Measurements from ENCODE around the gene NFIB.

The NFIB gene

DNA sequence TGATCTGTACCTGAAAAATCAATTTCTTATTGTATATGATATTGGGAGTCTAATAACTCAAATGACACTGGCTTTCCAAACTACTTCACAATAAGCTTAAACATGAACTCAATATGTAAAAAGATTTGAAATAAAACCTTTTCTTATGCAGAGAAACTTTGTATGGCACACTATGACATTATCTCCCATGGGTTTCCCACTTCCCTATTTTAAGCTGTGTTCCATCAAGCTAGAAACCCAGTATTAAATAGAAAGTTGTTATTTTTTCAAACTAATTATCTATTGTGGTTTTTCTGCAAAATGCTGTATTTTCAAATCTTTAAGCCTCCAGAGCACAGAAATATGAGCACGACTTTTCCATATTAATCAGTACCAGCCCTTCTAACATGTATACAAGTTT is 174.7 kb downstream of the NFIB start:
- no peak for DNase-seq

GRCh38 chr9:14136646-14137370 is 177.1 kb downstream of the NFIB start:
- no peak for DNase-seq

GRCh38 chr9:14136047-14136635 is 177.8 kb downstream of the NFIB start:
- no peak for DNase-seq

DNA sequence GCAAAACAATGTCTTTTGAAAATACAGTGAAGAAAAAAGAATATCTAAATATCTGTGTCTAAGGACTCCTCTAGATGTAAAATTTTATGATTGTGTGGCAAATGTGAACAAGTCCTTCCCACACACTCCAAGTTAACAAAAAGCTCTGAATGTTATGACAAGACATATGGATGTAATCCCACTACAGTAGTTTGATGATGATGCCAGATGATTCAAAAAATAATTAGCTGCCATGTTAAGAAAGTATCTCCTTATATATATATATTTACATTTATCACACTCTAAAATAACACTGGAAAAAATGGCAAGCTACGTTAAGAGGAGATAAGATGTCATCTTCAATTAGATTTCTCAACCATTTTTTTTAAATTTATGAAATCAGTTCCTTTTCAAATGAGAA is 178.5 kb downstream of the NFIB start:
- no peak for DNase-seq

DNA sequence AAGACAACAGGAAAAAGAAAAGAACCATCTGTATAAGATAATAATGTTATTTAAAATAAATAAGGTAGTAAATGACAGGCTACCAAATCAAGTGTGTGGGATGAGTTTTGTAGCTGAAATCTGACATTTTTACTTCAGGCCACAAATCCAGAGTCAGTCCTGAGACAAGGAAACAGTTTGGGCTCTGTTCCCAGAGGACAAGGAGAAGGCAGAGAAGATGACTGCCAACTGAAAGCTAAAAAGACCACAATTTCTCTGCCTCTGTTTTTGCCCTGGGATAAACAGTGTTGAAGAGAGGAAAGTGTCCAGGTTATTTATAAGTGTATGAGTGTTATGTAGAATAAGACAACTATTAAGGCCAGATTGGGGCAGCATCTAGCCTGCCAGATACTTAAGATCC is 180.5 kb downstream of the NFIB start:
- no peak for DNase-seq

GRCh38 chr9:14132775-14133174 is 181.2 kb downstream of the NFIB start:
- no peak for DNase-seq

DNA sequence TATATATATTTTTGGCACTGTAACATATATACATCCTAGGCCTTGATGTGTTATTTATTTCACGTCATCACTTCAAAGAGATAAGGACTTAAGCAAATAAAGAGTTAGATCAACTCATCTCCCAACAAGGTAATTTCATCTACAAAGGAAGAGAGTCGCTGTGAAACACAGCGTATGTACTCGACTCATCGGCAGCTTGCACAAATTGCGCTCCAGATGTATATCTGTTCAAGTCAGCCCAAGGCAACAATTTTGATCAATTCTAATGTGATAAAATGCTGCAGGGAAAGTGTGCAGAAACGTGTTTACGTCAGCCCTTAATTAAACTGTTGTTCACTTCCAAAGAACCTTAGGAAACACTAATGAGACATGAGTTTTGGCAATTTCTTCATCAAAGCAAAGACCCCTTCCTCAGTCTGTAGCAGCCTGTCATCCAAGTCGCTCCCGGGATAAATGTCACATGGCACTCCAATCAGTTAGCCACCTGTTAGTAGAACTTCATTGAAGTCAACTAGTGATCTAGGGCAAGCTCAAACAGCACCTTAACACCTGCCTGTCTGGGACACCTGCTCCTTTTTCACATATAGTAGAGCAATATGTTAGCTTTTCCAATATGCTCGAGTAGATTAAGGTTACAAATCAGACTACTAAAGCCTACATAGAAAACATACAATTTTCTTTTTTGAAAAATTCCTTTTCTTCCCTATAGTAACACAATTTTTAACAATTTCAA is 182.4 kb downstream of the NFIB start:
- no peak for DNase-seq

DNA sequence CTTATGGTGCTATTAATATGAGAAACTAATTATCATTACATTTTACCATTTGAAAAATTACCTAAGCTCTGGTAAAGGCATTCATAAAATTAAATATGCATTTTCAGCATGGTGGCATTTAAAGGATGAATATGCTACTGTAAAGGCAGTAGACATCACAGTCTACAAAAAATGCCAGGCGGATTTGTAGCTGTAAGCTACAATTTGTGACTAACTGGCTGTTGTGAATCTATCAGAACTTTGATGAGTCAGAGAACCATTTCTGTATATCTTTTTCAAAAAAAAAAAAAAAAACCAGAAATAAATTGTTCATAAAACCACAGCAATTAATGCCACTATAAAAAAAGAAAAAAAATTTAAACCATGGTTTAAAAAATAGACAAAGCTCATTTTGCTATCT is 186.3 kb downstream of the NFIB start:
- no peak for DNase-seq

DNA sequence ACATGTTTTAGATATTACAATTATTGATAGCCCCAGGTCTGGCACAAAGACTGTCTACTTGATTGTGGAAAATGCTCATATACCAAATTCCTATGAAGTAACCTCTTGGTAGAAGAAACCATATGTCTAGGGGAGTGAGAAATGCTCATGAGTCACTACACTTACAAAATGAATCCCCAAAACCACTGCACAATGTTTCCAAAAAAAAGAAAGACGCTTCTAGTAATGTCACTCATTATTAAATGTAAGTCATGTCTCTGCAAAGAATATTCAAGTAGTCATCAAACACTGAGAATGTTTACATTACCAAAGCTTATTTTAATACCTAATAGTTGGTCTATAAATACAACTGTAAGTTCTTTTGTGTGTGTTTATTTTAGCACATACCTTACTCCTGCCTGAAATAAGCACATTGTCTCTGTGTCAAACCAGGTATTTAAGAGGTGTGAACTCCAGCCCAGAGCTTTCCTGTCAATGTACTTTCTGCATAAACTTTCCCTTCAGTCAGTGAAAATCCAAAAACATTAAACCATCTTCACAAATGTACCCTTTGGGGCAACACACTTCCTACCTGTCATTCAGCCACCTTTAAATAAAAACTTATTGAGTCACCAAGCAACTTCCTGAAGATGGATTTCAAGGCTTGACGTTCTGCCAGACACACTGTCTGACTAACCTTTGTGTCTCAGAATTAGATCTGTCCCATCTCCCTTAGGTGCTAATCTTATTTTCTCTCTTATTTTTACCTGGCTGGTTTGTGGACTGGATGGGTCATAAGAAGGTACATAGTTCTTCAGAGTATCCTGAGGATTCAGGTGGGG is 194.0 kb downstream of the NFIB start:
- DNase-seq: no peak

GRCh38 chr9:14112226-14112625 is 201.7 kb downstream of the NFIB start:
- no peak for DNase-seq

DNA sequence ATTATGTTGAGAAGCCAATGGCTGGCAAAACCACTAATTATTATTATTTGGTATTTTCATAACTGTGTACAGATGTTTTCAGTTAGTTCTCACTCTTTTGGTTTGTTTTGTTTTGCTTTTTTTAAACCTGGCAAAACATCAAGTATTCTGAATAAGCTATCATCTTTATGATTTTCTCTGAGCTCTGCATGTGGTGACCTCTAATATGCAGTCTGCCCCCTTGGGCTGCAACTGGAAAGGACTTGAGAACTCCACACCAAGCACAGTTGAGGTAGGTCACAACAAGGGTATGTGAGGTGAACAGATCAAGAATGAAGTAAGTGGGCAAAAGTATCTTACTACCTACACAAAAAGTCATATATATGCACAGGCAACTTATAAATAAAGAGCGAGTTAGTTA is 202.2 kb downstream of the NFIB start:
- DNase-seq: no peak

- no peak for DNase-seq
These were observed 206.0 kb downstream of the NFIB start for GRCh38 chr9:14107977-14108376.

DNA sequence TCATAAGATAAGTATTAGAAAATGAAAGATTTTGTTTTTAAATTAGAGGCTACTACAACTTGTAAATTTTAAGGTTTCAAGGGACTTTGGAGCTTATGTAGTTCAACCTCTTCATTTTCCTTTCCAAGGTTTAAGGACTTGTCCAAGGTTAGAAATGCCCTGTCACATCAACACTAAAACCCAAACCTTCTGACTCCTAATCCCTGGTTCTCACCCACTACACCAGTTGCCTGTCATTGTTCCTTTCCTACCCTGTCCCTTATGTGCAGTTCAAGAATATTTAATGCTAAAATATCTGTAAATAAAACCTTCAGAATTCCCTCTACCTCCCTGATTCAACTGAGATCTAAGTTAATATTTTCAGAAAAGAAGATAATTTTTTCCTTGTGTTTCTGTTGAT is 206.4 kb downstream of the NFIB start:
- DNase-seq: no peak

GRCh38 chr9:14106699-14107098 is 207.2 kb downstream of the NFIB start:
- DNase-seq: no peak

DNA sequence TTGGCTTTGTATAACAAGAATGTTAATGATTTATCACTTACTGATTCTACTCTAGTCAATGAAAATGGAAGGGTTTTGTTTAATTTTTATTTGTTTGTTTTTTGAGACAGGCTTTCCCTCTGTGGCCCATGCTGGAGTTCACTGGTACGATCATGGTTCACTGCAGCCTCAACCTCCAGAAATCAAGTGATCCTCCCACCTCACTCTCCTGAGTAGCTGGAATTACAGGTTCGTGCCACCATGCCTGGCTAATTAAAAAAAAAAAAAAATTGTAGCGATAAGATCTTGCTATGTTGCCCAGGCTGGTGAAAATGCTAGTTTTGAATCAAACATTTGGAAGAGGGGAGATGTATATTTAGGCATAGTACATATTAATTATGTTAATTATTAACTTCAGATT is 209.4 kb downstream of the NFIB start:
- no peak for DNase-seq

- DNase-seq: no peak
These were observed 210.8 kb downstream of the NFIB start for GRCh38 chr9:14103115-14103514.

DNA sequence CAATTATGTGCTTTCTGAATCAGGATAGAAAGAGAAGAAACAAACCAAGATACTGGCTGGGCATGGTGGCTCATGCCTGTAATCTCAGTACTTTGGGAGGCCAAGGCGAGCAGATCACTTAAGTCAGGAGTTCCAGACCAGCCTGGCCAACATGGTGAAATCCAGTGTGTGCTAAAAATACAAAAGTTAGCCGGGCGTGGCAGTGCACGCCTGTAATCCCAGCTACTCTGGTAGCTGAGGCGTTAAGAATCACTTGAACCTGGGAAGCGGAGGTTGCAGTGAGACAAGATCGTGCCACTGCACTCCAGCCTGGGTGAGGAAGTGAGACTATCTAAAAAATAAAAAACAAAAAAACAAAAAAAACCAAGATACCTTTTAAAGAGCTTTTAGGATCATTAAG is 214.2 kb downstream of the NFIB start:
- no peak for DNase-seq

GRCh38 chr9:14098486-14099180 is 215.3 kb downstream of the NFIB start:
- no peak for DNase-seq

DNA sequence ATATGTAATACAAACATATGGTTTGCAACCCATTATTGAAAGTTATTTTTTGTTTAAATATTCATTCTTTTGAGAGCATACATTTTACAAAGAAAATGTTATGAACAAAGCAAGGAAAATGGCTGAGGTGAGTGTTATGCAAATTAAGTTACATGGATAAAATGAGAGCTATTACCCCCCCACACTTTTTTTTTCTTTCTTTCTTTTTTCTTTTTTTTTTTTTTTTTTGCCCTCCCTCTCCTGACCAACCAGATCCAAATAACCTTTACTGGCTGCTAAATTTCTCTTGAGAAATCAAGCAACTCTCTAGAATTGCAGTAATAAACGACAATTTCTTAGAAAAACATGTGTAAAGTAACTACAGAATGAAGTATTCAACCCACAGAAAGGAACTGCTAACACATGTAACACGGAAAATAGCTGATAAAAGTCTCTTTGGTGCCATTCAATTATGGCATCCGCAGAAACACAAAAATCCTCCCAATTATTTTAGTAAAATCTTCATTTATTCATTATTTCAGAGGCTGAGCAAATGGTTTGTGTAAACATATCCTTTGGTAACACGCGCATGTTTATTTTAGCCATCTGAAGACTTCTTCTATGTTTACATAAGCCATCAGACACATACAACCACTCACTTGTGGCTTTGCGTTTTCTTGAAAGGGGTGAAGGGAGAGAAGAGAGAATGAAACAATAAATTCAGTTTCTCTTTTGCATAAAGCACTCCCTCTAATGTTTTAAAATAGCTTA is 216.1 kb downstream of the NFIB start:
- DNase-seq: no peak

- no peak for DNase-seq
These were observed 216.7 kb downstream of the NFIB start for GRCh38 chr9:14097215-14097614.

DNA sequence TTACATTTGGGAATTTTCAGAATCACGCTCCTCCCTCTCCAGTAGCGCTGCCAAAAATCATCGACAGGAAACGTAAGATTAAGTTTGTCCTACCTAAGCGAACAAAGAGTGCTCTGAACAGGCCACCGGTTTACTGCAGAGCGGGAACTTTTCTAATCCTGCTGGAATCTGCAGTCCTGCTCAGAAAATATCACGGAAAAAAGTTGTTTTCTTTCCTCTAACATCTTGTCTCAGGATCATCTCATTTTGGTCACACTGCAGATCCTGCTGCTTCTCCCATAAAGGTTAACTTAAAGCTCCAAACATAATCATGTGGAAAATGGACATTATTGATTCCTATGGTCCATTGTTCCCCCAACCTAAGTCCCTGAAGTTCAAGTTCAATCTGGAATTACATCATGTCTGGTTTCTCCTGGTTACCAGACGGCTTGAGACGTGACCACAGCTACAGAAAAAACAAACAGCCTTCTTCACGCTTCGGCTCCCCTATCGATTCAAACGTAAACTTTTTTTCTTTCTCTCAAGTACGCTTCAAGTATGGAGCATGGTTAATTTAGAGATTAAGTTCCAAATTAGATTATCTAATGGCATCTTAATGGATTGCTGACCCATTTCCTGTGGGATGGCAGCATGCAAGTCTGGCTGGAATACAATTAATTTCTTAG is 217.6 kb downstream of the NFIB start:
- DNase-seq: no peak

- DNase-seq: no peak
These were observed 218.7 kb downstream of the NFIB start for GRCh38 chr9:14095277-14095676.
